ENCODE measurements around the gene RGS6. TPM values are rescaled to one million over a fixed set of nuclear protein-coding genes. Genes with fewer than 3 reads are reported as not detected.

RGS6 gene
- total and polyA plus RNA-seq, 2 experiments from 2014 or later = not detected

- no peaks in the 10 kb centered on the region for H3K27me3 ChIP-seq (replicated peaks; ENCODE audit: insufficient read depth)
- in situ Hi-C loops (cut with MboI) = no loop called here
- WGBS, 2 experiments (ENCODE audit: low coverage in 1 of 2, low lambda C conversion rate in 2 of 2, missing lambda C conversion rate in 2 of 2) = 35 to 42% methylated on average over 2 of the region's 2 CpGs
- H3K36me3 ChIP-seq (ENCODE audit: low read depth) = no peaks in the 10 kb centered on the region
- H3K4me3 ChIP-seq = no peak overlapping the region
- no peak overlapping the region for H3K9ac ChIP-seq
- H4K20me1 ChIP-seq (ENCODE audit: insufficient read depth) = no peaks in the 10 kb centered on the region
- no peak overlapping the region for H2AFZ ChIP-seq
- no peak for DNase-seq
- TF ChIP-seq EZH2 (IDR thresholded peaks at IDR 0.05; ENCODE audit: insufficient read depth, poor library complexity, severe bottlenecking) (no peak), EZH2phosphoT487 (IDR thresholded peaks at IDR 0.05; ENCODE audit: insufficient read depth, low read depth) (no peak)
- no peak overlapping the region for H3K4me2 ChIP-seq (ENCODE audit: unreplicated experiment)
- no peak overlapping the region for H3K27ac ChIP-seq
- no peaks in the 10 kb centered on the region for H3K9me2 ChIP-seq (ENCODE audit: insufficient read depth)
- H3K9me3 ChIP-seq (ENCODE audit: low read depth) = no peaks in the 10 kb centered on the region
- no peaks in the 10 kb centered on the region for H3K4me1 ChIP-seq (ENCODE audit: insufficient read depth)
- no peaks in the 10 kb centered on the region for H3K79me2 ChIP-seq (ENCODE audit: insufficient read depth)
- H3F3A ChIP-seq (ENCODE audit: insufficient read depth) = no peaks in the 10 kb centered on the region
These were observed 321.3 kb downstream of the RGS6 start for GRCh38 chr14:72253503-72253902.

- Histone ChIP-seq H3K27ac (no peak overlapping the region), H3K79me2 (ENCODE audit: insufficient read depth) (no peaks in the 10 kb centered on the region), H3K4me2 (ENCODE audit: unreplicated experiment) (no peak overlapping the region), H2AFZ (no peak overlapping the region), H3K27me3 (replicated peaks; ENCODE audit: insufficient read depth) (no peaks in the 10 kb centered on the region), H3K4me1 (ENCODE audit: insufficient read depth) (no peaks in the 10 kb centered on the region), H3F3A (ENCODE audit: insufficient read depth) (no peaks in the 10 kb centered on the region), H3K9me2 (ENCODE audit: insufficient read depth) (no peaks in the 10 kb centered on the region), H3K9me3 (ENCODE audit: low read depth) (no peaks in the 10 kb centered on the region), H3K9ac (no peak overlapping the region), H3K4me3 (no peak overlapping the region), H3K36me3 (ENCODE audit: low read depth) (no peaks in the 10 kb centered on the region), H4K20me1 (ENCODE audit: insufficient read depth) (no peaks in the 10 kb centered on the region)
- WGBS, 2 experiments (ENCODE audit: low coverage in 1 of 2, low lambda C conversion rate in 2 of 2, missing lambda C conversion rate in 2 of 2) = 39 to 45% methylated on average over 2 of the region's 2 CpGs
- in situ Hi-C loops (cut with MboI) = no loop called here
- no peak for TF ChIP-seq EZH2 (IDR thresholded peaks at IDR 0.05; ENCODE audit: insufficient read depth, poor library complexity, severe bottlenecking)
- TF ChIP-seq EZH2phosphoT487 (IDR thresholded peaks at IDR 0.05; ENCODE audit: insufficient read depth, low read depth) = no peak
- no peak for DNase-seq
These were observed 322.1 kb downstream of the RGS6 start for GRCh38 chr14:72254202-72254936.

- WGBS, 2 experiments (ENCODE audit: low coverage in 1 of 2, low lambda C conversion rate in 2 of 2, missing lambda C conversion rate in 2 of 2) = 19 to 24% methylated on average over 4 of the region's 4 CpGs
- no peak overlapping the region for H3K27ac ChIP-seq
- H2AFZ ChIP-seq = no peak overlapping the region
- no peaks in the 10 kb centered on the region for H3F3A ChIP-seq (ENCODE audit: insufficient read depth)
- H3K4me3 ChIP-seq = no peak overlapping the region
- TF ChIP-seq EZH2 (IDR thresholded peaks at IDR 0.05; ENCODE audit: insufficient read depth, poor library complexity, severe bottlenecking) = no peak
- TF ChIP-seq EZH2phosphoT487 (IDR thresholded peaks at IDR 0.05; ENCODE audit: insufficient read depth, low read depth) = no peak
- DNase-seq = no peak
- no peaks in the 10 kb centered on the region for H3K36me3 ChIP-seq (ENCODE audit: low read depth)
- H3K9me2 ChIP-seq (ENCODE audit: insufficient read depth) = no peaks in the 10 kb centered on the region
- H3K79me2 ChIP-seq (ENCODE audit: insufficient read depth) = no peaks in the 10 kb centered on the region
- in situ Hi-C loops (cut with MboI) = no loop called here
- H3K4me2 ChIP-seq (ENCODE audit: unreplicated experiment) = no peak overlapping the region
- no peak overlapping the region for H3K9ac ChIP-seq
- H3K9me3 ChIP-seq (ENCODE audit: low read depth) = no peaks in the 10 kb centered on the region
- H4K20me1 ChIP-seq (ENCODE audit: insufficient read depth) = no peaks in the 10 kb centered on the region
- no peaks in the 10 kb centered on the region for H3K4me1 ChIP-seq (ENCODE audit: insufficient read depth)
- H3K27me3 ChIP-seq (replicated peaks; ENCODE audit: insufficient read depth) = no peaks in the 10 kb centered on the region
These were observed 322.8 kb downstream of the RGS6 start for GRCh38 chr14:72254937-72255472.

- TF ChIP-seq EZH2phosphoT487 (IDR thresholded peaks at IDR 0.05; ENCODE audit: insufficient read depth, low read depth) (no peak), EZH2 (IDR thresholded peaks at IDR 0.05; ENCODE audit: insufficient read depth, poor library complexity, severe bottlenecking) (no peak)
- WGBS, 2 experiments (ENCODE audit: low coverage in 1 of 2, low lambda C conversion rate in 2 of 2, missing lambda C conversion rate in 2 of 2) = 47 to 65% methylated on average over 1 of the region's 1 CpG
- Histone ChIP-seq H3K27ac (no peak overlapping the region), H3K4me1 (ENCODE audit: insufficient read depth) (no peaks in the 10 kb centered on the region), H3K9me3 (ENCODE audit: low read depth) (no peaks in the 10 kb centered on the region), H2AFZ (no peak overlapping the region), H4K20me1 (ENCODE audit: insufficient read depth) (no peaks in the 10 kb centered on the region), H3K27me3 (replicated peaks; ENCODE audit: insufficient read depth) (no peaks in the 10 kb centered on the region), H3K9me2 (ENCODE audit: insufficient read depth) (no peaks in the 10 kb centered on the region), H3K9ac (no peak overlapping the region), H3K79me2 (ENCODE audit: insufficient read depth) (no peaks in the 10 kb centered on the region), H3K4me2 (ENCODE audit: unreplicated experiment) (no peak overlapping the region), H3K36me3 (ENCODE audit: low read depth) (no peaks in the 10 kb centered on the region), H3F3A (ENCODE audit: insufficient read depth) (no peaks in the 10 kb centered on the region), H3K4me3 (no peak overlapping the region)
- DNase-seq = peak; percentile 4
- in situ Hi-C loops (cut with MboI) = no loop called here
These were observed 323.8 kb downstream of the RGS6 start for GRCh38 chr14:72256055-72256454.
